HG03521 (cell line): Measurements from ENCODE around the gene PDXP.
"Not testable (repeated sequence)": the region's sequence is repeated elsewhere in the genome, so short reads cannot be mapped to it uniquely, and the experiment has no call there.

ENCODE experiments used
- ATAC-seq: cut with Tn5 transposase; IDR thresholded peaks from one replicate; pipeline ENCODE4 v1.9.1; 2021; ENCODE audit warnings: mild to moderate bottlenecking, moderate library complexity; ENCODE audit not compliant: unreplicated experiment

The PDXP gene

GRCh38 chr22:37658133-37659065, at the start of gene PDXP:
Gene PDXP, plus strand, starts transcription at chr22:37658723. Its CDS starts 60 bp downstream, at chr22:37658783.
- ATAC-seq: peak; percentile 81

- no peak for ATAC-seq
Measured at GRCh38 chr22:37609240-37610152, 49.0 kb upstream of the PDXP start.

GRCh38 chr22:37610153-37610475, 48.4 kb upstream of the PDXP start:
- not testable (repeated sequence) for ATAC-seq

GRCh38 chr22:37610480-37611129, 47.9 kb upstream of the PDXP start:
- ATAC-seq: no peak

- ATAC-seq: no peak
Measured at GRCh38 chr22:37611207-37611606, 47.3 kb upstream of the PDXP start.

- ATAC-seq: no peak
Measured at GRCh38 chr22:37616201-37617083, 42.1 kb upstream of the PDXP start.

- ATAC-seq: no peak
Measured at GRCh38 chr22:37617431-37617830, 41.1 kb upstream of the PDXP start.

- ATAC-seq: no peak
Measured at GRCh38 chr22:37618072-37618656, 40.4 kb upstream of the PDXP start.

- no peak for ATAC-seq
Measured at GRCh38 chr22:37618674-37619073, 39.8 kb upstream of the PDXP start.

GRCh38 chr22:37619991-37620390, 38.5 kb upstream of the PDXP start:
- no peak for ATAC-seq

- no peak for ATAC-seq
Measured at GRCh38 chr22:37621352-37621860, 37.1 kb upstream of the PDXP start.

GRCh38 chr22:37623075-37624016, 35.2 kb upstream of the PDXP start:
- ATAC-seq: no peak

GRCh38 chr22:37624017-37624365, 34.5 kb upstream of the PDXP start:
- ATAC-seq: no peak

- ATAC-seq: no peak
Measured at GRCh38 chr22:37624876-37625275, 33.6 kb upstream of the PDXP start.

GRCh38 chr22:37625737-37626136, 32.8 kb upstream of the PDXP start:
- ATAC-seq: no peak

GRCh38 chr22:37626144-37626543, 32.4 kb upstream of the PDXP start:
- no peak for ATAC-seq

- ATAC-seq: no peak
Measured at GRCh38 chr22:37626556-37627075, 31.9 kb upstream of the PDXP start.

GRCh38 chr22:37627121-37627520, 31.4 kb upstream of the PDXP start:
- no peak for ATAC-seq
